ENCODE results near the gene NR4A2.
"Not testable (repeated sequence)": the region's sequence is repeated elsewhere in the genome, so short reads cannot be mapped to it uniquely, and the experiment has no call there.

NR4A2 gene

DNA sequence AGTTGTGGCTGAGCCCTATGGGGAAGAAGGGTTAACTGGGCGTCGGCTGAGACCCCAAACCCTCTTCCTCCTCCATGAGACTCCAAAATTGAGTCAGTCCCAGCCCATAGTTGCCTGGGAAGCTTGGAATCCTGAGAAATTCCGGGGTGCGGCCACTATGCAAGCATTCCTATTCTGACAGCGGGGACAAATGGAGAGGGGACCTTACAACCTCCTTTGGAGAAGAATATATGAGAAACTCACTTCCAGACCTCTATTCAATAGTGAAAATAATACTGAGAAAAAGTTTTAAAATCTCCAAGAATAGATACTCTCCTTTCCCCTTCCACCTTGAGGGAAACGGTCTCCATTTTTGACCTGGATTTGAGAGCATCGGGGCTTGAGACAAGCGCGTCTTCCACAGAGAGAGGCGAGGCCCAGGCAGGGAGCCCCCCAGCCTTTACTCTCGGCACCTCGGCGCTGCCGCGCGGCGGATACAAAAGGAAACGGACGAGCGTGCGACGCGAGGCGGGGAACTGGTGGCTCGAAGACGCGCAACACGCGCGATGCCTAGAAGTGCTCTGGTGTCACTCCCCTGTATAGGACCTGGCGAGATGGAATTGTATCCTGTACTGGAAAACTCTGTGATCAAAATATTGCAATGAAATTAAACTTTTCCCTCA, 11.1 kb downstream of the NR4A2 start:
- DNase-seq (ENCODE audit: low spot score), result no peak

DNA sequence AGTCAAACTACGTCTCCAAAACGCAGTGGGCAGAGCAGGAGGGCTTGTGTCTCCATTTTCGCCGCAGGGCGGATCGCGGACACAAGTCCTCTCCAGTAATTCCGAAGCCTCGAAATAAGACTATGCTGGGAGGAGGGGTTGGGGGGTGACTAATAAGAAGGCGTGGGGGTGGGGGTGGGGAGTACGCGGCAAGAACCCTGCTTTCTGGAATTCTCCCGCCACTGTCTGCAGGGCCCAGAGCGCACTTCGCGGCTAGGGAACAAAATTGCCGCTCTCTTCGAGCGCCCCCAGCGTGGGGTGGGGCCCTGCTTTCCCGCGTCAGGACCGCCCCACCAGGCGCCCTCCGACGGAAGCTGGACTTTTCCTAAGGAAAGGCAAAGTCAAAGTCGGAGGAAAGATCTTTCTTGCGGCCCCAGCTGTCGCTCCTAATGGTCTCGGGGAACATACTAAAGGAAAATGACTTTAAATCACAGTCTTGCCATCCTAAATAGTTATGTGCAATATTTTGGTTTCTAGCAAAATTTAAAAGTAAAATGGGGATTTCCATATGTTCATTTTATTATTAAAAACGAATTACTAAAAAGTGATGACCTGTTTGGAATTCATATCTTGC, 11.9 kb downstream of the NR4A2 start:
- no peak for DNase-seq (ENCODE audit: low spot score)

DNA sequence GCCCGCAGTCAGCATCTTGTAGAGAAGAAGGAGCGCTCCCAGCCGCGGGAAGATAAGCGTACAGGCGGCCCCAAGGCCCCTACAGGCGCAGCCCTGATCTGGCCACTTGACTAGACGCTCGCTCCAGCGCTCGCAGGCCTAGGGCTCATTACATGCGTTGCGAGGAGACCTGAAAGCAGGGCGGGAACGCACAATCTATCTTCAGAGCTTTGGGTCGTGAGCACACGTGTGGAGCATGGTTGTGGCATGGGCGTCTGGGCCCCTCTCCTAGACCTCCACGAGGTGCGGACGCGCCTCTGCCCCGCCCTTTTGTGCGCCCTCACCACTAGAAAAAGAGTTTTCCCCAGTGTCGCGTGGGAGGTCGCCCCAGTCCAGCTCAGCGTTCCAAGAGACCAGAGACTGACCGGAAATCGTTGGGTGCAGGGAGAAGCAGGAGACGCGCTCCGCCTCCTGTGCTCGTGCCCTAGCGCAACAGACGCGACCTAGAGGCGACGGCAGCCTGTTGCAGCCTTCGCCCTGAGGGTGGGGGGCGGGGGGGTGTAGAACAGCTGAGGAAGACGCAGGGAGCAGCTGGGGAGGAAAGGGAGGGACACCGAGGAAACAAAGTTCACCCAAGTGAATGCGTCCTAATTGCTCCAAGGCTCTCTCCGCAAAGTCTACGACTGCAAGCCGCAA, 12.6 kb downstream of the NR4A2 start:
- no peak for DNase-seq (ENCODE audit: low spot score)

DNA sequence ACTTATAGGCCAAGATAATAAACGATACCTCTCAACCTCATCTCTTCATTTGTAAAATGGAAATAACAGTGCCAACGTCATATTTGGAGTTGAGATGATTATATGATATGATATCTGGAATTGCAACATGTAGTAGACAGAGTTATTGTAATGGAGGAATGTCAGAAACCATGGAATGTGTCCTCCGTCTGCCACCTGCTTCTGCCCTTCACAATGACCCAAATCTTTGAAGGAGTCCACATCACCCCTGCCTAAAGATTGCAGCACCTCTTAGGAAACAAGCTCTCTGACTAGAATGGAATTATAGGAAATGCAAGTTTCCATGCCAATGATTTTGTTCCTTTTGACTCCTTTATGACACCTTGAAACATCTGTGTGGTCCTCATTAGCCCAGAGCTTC, 14.9 kb downstream of the NR4A2 start:
- DNase-seq (ENCODE audit: low spot score), result no peak

DNA sequence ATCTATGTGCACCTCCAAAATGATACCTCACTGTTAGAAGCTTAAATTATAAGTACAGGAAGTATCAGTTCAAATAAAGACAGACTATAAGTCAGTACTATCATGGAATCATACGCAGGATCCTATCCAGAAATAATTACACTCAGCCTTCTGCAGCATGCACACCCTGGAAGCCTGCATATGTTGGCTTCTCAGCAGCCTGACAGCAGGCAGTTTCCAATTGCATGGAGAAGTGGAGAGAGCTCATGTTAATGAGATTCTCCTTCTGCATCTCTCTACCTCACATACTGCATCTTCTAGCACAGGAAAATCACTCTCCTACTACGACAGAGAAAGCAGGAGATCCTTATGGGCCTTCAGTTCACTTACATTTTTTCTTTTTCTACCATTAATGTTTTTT, 20.5 kb downstream of the NR4A2 start:
- no peak for DNase-seq (ENCODE audit: low spot score)

DNA sequence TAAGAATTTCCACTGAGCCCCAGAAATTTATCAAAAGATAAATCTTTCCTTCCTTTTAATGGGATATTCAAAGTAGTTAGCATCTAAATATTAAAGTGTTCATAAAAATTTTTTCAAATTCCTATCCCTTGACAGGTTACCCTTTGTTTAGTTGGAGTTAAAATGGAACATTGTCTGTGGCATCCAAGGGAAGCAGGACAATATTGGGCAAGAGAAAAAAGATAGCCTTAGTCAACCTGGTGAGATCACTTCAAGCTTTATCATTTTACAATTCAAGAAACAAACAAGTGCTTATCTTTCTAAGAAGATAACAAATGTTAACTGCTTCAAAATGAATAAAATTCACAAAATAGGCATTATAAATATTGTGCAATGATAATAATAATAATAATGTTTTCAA, 21.7 kb downstream of the NR4A2 start:
- DNase-seq (ENCODE audit: low spot score), result no peak

DNA sequence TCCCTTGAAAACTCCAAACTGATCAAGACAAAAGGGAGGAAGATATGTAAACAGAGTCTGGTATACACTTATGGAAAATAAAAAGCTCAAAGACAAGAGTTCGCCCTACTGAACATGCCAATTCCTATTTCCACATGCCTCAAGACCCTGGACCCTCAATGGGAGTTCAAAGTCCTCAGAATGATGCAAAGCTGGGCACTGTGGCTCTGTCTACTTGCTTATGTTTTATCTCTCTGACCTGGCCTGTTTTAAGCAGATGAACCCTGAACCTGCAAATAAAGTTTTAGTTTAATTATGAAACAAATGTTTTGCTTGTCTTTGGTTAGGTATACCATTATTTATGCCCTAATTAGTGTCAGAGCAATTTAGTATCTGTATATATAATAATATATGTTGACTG, 22.6 kb downstream of the NR4A2 start:
- no peak for DNase-seq (ENCODE audit: low spot score)

DNA sequence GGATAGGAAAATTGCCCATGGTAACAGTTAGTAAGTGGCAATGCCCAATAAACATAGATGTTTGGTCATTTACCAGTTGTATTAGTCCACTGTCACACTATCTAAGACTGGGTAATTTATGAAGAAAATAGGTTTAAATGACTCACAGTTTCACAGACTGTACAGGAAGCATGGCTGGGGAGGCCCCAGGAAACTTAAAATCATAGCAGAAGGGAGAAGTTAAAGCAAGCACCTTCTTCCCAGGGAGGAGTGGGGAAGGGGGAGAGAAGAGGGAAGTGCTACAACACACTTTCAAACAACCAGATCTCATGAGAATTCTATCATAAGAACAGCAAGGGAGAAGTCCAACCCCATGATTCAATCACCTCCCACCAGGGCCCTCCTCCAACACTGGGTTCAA, 23.4 kb downstream of the NR4A2 start:
- DNase-seq (ENCODE audit: low spot score), result no peak

DNA sequence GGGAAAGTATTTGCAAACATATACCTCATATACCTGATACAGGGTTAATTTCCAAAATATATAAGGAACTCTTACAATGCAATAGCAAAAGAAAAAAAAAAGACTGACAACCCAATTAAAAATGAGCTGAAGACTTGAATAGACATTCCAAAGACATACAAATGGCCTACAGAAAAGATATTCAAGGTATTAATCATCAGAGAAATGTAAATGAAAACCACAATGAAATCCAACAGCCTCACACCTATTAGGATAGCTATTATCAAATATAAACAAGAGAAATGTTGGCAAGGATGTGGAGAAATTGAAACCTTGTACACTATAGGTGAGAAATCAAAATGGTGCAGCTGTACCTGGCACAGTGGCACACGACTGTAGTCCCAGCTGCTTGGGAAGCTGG, 25.7 kb downstream of the NR4A2 start:
- DNase-seq (ENCODE audit: low spot score), result no peak

DNA sequence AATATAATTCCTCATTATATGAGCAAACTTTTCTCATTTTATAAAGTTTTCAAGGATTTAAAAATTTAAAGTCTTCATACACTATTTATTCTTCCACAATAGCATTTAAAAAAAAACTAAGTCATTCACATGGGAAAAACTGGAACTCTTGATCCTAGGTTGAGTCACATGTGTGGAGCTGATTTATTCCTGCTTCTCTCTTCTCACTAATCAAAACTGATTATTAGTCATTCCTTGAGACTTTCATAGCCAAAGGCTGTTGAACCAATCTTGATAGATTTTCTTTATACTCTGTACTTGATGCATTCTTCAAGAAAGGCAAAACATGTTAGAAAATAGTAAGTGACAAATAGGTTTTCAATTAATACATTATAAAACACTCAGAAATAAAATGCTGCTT, 27.4 kb downstream of the NR4A2 start:
- DNase-seq (ENCODE audit: low spot score), result no peak

DNA sequence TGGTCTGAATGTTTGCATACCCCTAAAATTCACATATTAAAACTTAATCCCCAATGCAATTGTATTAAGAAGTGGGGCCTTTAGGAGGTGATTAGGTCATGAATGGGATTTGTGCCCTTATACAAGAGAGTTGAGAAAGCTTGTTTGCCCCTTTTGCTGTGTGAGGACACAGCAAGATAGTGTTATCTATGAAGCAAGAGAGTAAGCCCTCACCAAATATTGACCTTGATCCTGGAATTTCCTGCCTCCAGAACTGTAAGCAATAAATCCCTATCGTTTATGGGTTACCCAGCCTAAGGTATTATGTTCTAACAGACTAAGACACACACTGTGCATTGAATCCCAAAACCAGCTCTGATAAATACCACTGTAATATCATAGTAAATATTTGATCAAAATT, 32.2 kb downstream of the NR4A2 start:
- DNase-seq (ENCODE audit: low spot score), result no peak

DNA sequence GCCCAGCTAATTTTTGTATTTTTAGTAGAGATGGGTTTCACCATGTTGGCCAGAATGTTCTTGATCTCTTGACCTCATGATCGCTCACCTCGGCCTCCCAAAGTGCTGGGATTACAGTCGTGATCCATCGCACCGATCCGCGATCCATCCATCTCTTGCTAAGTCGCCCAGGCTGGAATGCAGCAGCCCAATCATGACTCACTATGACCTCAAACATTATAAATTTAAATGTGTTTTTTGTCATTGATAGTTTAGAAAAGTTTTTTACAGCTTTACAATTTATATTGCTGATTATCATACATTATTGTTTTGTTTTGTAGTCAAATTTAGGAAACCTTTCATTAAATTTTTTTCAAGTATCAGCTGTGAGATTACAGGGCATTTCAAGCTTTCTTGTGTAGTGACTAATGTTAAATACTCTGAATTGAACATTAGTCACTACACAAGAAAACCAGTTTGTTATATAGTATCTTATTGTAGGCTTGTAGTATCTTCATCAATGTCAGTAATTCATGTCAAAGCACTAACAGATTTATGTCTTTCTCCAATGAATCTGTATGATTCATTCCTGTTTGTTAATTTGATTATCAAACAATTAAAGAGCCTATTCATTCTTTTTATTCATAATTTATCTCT, 37.5 kb downstream of the NR4A2 start:
- no peak for DNase-seq (ENCODE audit: low spot score)

DNA sequence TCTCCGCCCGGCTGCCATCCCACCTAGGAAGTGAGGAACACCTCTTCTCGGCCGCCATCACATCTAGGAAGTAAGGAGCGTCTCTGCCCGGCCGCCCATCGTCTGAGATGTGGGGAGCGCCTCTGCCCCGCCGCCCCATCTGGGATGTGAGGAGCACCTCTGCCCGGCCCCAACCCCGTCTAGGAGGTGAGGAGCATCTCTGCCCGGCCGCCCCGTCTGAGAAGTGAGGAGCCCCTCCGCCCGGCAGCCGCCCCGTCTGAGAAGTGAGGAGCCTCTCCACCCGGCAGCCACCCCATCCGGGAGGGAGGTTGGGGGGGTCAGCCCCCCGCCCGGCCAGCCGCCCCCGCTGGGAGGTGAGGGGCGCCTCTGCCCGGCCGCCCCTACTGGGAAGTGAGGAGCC, 39.1 kb downstream of the NR4A2 start:
- not testable (repeated sequence) for DNase-seq (ENCODE audit: low spot score)

DNA sequence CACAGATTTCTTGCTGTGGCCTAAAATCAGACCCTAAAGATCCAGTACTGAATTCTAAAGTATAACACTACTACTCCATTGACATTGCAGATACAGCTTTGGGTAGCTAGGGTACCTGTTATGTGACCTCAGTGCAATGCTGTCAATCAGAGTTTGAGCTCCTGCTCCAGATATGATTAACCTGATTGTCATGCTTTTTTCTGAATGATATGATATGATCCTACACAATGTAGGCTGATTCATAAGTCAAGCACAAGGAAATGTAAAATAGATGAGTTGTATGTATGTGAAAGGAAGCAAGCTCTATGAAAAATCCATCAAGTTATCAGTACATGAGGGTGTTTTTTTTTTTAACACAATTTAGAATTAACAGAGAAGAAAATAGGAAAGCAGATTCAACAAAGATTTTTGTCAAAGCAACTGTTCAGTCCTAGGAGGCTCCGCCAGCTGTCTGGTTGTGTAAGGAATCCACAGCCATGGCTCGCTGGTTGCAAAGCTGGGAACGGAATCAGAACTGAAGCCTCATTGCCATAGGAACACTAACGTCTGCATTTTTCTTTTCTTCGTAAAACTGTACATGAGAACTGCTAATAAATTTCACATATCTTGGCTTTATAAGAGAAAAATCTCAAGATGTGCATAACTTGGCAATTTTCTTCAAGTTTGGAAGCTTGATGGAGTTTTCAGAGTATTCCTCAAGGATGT, 52.9 kb downstream of the NR4A2 start:
- DNase-seq (ENCODE audit: low spot score), result no peak
